Measurements from ENCODE around the gene PAM.

- TF ChIP-seq, protein P1, sequence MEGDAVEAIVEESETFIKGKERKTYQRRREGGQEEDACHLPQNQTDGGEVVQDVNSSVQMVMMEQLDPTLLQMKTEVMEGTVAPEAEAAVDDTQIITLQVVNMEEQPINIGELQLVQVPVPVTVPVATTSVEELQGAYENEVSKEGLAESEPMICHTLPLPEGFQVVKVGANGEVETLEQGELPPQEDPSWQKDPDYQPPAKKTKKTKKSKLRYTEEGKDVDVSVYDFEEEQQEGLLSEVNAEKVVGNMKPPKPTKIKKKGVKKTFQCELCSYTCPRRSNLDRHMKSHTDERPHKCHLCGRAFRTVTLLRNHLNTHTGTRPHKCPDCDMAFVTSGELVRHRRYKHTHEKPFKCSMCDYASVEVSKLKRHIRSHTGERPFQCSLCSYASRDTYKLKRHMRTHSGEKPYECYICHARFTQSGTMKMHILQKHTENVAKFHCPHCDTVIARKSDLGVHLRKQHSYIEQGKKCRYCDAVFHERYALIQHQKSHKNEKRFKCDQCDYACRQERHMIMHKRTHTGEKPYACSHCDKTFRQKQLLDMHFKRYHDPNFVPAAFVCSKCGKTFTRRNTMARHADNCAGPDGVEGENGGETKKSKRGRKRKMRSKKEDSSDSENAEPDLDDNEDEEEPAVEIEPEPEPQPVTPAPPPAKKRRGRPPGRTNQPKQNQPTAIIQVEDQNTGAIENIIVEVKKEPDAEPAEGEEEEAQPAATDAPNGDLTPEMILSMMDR (IDR thresholded peaks at IDR 0.05; ENCODE audit: insufficient read depth, low read length, poor library complexity, severe bottlenecking): no peak
- no peak for TF ChIP-seq EZH2phosphoT487 (conservative IDR thresholded peaks at IDR 0.05; ENCODE audit: low read length)
Observed at GRCh38 chr5:103066326-103066725, 311.2 kb downstream of the PAM start.
